ENCODE measurements around the gene CEP85.
"Not testable (repeated sequence)": the region's sequence is repeated elsewhere in the genome, so short reads cannot be mapped to it uniquely, and the experiment has no call there.

DNA sequence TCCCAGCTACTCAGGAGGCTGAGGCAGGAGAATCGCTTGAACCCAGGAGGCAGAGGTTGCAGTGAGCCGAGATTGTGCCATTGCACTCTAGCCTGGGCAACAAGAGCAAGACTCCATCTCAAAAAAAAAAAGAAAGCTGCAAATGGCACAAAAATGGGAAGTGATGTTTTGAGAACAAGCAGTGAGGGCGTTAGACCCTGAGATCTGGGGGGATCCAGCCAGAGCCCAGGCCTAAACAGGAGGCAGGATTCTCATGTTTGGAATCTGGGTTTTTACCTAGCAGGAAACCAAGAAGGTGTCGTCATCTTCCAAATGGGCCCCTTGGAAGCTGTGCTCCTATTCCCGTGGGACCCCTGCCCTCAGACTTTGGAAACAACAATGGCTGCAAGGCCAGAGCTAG lies 58.7 kb downstream of the CEP85 start:
- not testable (repeated sequence) for TF ChIP-seq CTCF, POLR2A (IDR thresholded peaks at IDR 0.05)
